Measurements from ENCODE around the gene TIMMDC1. TPM values are rescaled to one million over a fixed set of nuclear protein-coding genes. Genes with fewer than 3 reads are reported as not detected.

Gene TIMMDC1
- total RNA-seq, 1 donor from 2014 or later: 30.0 TPM

GRCh38 chr3:119481079-119481478, 17.3 kb upstream of the TIMMDC1 start:
- Histone ChIP-seq H3K36me3 (peaks cover 0 to 25% of the 10 kb centered on the region in 2 donors), H3K27me3 (no peaks in the 10 kb centered on the region), H3K9me3 (no peaks in the 10 kb centered on the region), H3K27ac (no peak overlapping the region), H3K4me3 (no peak overlapping the region), H3K4me1 (no peaks in the 10 kb centered on the region)
- no peak for DNase-seq (ENCODE audit: extremely low spot score in 2 of 2)
- intact Hi-C loops (cut with DNase I): no loop called here
- no peak for TF ChIP-seq CTCF (IDR thresholded peaks at IDR 0.05)
- no peak for TF ChIP-seq POLR2AphosphoS5 (IDR thresholded peaks at IDR 0.05; ENCODE audit: insufficient read depth in 1 of 2, low read depth in 1 of 2)
- no peak for TF ChIP-seq POLR2A (IDR thresholded peaks at IDR 0.05)

- Histone ChIP-seq H3K9me3 (no peaks in the 10 kb centered on the region), H3K27me3 (no peaks in the 10 kb centered on the region), H3K36me3 (peaks cover 0 to 30% of the 10 kb centered on the region in 2 donors), H3K27ac (no peak overlapping the region), H3K4me1 (no peaks in the 10 kb centered on the region), H3K4me3 (no peak overlapping the region)
- intact Hi-C loops (cut with DNase I): no loop called here
- no peak for DNase-seq (ENCODE audit: extremely low spot score in 2 of 2)
- no peak for TF ChIP-seq POLR2AphosphoS5 (IDR thresholded peaks at IDR 0.05; ENCODE audit: insufficient read depth in 1 of 2, low read depth in 1 of 2)
- TF ChIP-seq CTCF (IDR thresholded peaks at IDR 0.05): no peak
- no peak for TF ChIP-seq POLR2A (IDR thresholded peaks at IDR 0.05)
These were observed 15.2 kb upstream of the TIMMDC1 start for GRCh38 chr3:119483101-119483500.

- no peaks in the 10 kb centered on the region for H3K4me1 ChIP-seq
- no peak overlapping the region for H3K4me3 ChIP-seq
- no peak overlapping the region for H3K27ac ChIP-seq
- H3K9me3 ChIP-seq: no peaks in the 10 kb centered on the region
- H3K27me3 ChIP-seq: no peaks in the 10 kb centered on the region
- no peak for DNase-seq (ENCODE audit: extremely low spot score in 2 of 2)
- peaks cover 0 to 41% of the 10 kb centered on the region in 2 donors for H3K36me3 ChIP-seq
- intact Hi-C loops (cut with DNase I): no loop called here
- no peak for TF ChIP-seq CTCF (IDR thresholded peaks at IDR 0.05)
- no peak for TF ChIP-seq POLR2A (IDR thresholded peaks at IDR 0.05)
- no peak for TF ChIP-seq POLR2AphosphoS5 (IDR thresholded peaks at IDR 0.05; ENCODE audit: insufficient read depth in 1 of 2, low read depth in 1 of 2)
These were observed 12.8 kb upstream of the TIMMDC1 start for GRCh38 chr3:119485563-119485962.

GRCh38 chr3:119490153-119490552, 8.2 kb upstream of the TIMMDC1 start:
- Histone ChIP-seq H3K4me3 (no peak overlapping the region), H3K27ac (no peak overlapping the region), H3K27me3 (no peaks in the 10 kb centered on the region), H3K9me3 (no peaks in the 10 kb centered on the region), H3K4me1 (no peaks in the 10 kb centered on the region), H3K36me3 (peaks cover 0 to 31% of the 10 kb centered on the region in 2 donors)
- intact Hi-C loops (cut with DNase I): no loop called here
- no peak for DNase-seq (ENCODE audit: extremely low spot score in 2 of 2)
- TF ChIP-seq POLR2A (IDR thresholded peaks at IDR 0.05): no peak

- H3K27me3 ChIP-seq: no peaks in the 10 kb centered on the region
- H3K4me3 ChIP-seq: no peak overlapping the region
- peaks cover 0 to 14% of the 10 kb centered on the region in 2 donors for H3K36me3 ChIP-seq
- no peak for DNase-seq (ENCODE audit: extremely low spot score in 2 of 2)
- H3K27ac ChIP-seq: no peak overlapping the region
- intact Hi-C loops (cut with DNase I): no loop called here
- peaks cover under 1% of the 10 kb centered on the region for H3K4me1 ChIP-seq
- no peaks in the 10 kb centered on the region for H3K9me3 ChIP-seq
- no peak for TF ChIP-seq CTCF (IDR thresholded peaks at IDR 0.05)
- TF ChIP-seq POLR2A (IDR thresholded peaks at IDR 0.05): no peak
- no peak for TF ChIP-seq POLR2AphosphoS5 (IDR thresholded peaks at IDR 0.05; ENCODE audit: insufficient read depth in 1 of 2, low read depth in 1 of 2)
These were observed 6.2 kb upstream of the TIMMDC1 start for GRCh38 chr3:119492128-119492527.
